NCI-H460 (cell line): ENCODE results near the gene HCAR3. TPM values are rescaled to one million over a fixed set of nuclear protein-coding genes. Genes with fewer than 3 reads are reported as not detected.
"Not testable (repeated sequence)": the region's sequence is repeated elsewhere in the genome, so short reads cannot be mapped to it uniquely, and the experiment has no call there.

ENCODE experiments used
- DNase-seq: peaks from one replicate; pipeline ENCODE4 v3.0.0-alpha.2; 2016; ENCODE audit warnings: low read depth; ENCODE audit errors: extremely low read depth
- polyA plus RNA-seq: library from polyadenylated mRNA; depleted of rRNA; stranded (reverse); fragments of >200 nt; gene quantifications from 2 replicates; pipeline ENCODE4 v1.2.3, GENCODE V29; 2014; cell fraction: nucleus; rRNA removed
- total RNA-seq: library from RNA; depleted of rRNA; stranded (reverse); fragments of >200 nt; shearing (Covaris generic); gene quantifications from 2 replicates; pipeline ENCODE4 v1.2.3, GENCODE V29; 2014; rRNA removed

Gene HCAR3
- 0.05 TPM in 1 of 2 replicates, not detected in the other for total RNA-seq
- not detected in 2 replicates for polyA plus RNA-seq

GRCh38 chr12:122716658-122717057 lies at the start of gene HCAR3:
Gene HCAR3 (minus strand): TSS chr12:122716811. CDS start chr12:122716737, 74 bp downstream.
- DNase-seq = not testable (repeated sequence)

DNA sequence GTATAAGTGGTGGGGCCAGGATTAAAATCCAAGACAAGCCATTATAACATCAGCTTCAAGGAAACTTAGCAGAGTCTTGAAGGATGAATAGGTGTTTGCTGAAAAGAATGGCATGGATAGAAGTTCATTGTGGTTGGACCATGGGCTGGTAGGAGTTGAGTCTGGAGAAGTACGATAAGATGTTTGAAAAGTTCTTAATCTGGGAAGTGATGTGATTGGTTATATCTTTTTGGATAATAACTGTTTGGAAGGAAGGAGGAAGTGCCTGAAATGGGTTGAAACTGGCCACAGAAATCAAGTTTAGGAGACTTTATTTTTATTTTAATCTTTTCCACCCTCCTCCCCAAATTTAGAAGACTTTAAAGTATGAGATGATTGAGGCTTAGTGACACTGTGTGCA lies 41.0 kb upstream of the HCAR3 start:
- no peak for DNase-seq

GRCh38 chr12:122754790-122755189 lies 38.2 kb upstream of the HCAR3 start:
- no peak for DNase-seq

DNA sequence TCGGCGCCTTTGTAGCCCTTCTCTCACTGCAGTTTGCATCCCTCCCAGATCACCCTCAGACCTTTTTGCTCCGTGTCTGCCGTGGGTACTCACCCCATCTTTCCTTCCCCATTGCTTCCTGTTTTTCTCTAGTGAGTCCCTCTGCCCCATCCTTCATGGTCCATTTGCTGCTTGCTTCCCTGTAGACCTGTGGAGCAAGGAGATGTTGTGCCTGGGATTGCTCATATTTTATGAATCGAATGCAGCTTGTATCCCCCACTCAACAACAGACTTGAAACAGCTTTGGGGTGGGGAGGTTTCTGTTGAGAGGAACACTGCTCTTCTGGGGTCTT lies 36.7 kb upstream of the HCAR3 start:
- no peak for DNase-seq

DNA sequence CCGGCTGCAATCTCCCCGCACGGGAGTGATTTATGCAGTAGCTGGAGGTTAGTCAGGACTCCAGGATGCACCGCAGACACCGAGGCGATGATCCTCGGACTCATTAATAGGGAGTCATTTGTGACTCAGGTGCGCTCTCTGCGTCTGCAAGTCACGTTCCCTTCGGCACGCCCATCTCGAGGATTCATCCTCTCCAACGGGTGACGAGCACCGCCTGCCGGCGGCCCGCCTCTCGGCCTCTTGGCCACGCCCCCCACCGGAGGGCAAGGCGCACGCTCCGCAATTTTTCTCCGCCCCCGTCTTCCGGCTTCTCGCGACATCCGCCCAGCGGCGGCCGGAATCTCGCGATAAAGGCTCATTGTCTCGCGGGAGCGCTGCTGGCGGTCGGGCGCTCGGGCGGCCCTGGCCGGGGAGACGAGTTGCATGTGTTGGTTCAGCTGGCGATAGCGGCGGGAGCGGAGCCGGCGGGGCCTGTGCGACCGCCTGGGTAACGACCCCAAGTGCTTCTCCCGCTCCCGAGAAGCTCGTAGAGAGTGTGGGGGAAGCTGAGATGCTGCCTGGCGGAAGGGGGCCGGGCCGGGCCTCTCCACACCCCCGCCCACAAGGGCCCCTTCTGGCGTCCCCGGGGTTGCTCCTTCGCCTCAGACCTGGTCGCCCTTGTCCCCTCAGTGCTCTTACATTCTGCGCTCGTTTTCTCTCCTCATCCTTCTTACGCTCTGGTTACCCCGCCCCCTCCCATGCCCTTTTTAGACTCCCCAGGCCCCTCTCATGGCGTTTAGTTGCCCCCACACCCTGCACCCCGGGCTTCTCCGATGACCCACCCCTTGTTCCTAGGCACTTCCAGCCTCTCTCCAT lies 36.1 kb upstream of the HCAR3 start, which contains the start of gene DENR:
Gene DENR (plus strand): TSS at position 361 of the 855 bp plus-strand sequence. CDS start 878 bp downstream, outside the sequence.
- DNase-seq = peak; percentile 97

GRCh38 chr12:122750781-122751515 lies 34.3 kb upstream of the HCAR3 start:
- not testable (repeated sequence) for DNase-seq

GRCh38 chr12:122749569-122750332 lies 33.1 kb upstream of the HCAR3 start:
- DNase-seq = no peak

DNA sequence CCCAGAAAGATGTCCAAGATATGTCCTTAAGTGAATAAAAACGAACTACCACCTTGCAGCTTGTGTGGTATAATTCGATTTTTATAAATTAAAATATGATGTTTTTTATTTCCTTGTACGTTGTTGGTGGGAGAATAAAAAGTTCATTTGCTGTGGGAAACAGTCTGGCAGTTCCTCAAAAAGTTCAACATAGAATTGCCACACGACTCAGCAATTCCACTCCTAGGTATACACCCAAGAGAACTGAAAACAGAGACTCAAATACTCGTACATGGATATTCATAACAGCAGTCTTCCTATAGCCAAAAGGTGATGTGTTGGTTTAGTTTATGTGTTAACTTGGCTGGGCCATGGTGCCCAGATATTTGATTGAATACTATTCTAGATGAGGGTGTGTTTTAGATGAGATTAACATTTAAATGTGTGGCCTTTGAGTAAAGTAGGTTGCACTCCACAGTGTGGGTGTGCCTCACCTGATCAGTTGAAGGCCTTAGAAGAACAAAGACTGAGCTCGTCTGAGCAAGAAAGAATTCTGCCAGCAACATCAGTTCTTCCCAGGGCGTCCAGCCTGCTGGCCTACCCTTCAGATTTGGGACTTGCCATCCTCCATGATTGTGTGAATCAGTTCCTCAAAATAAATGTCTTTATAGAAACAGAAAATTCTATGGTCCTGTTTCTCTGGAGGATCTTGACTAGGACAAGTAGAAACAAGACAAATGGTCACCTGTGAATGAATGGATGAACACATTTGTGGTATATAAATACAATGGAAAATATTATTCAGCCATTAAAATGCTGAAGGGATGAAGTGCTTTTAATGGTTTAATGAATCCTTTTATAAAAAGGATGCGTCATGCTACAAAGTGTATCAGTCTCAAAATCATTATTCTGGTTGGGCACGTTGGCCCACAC lies 30.9 kb upstream of the HCAR3 start:
- no peak for DNase-seq

GRCh38 chr12:122743895-122744525 lies 27.4 kb upstream of the HCAR3 start:
- DNase-seq = no peak

GRCh38 chr12:122740351-122740750 lies 23.7 kb upstream of the HCAR3 start:
- no peak for DNase-seq

GRCh38 chr12:122738571-122738970 lies 22.0 kb upstream of the HCAR3 start:
- no peak for DNase-seq

- no peak for DNase-seq
These were observed 16.0 kb upstream of the HCAR3 start for GRCh38 chr12:122732611-122733010.

DNA sequence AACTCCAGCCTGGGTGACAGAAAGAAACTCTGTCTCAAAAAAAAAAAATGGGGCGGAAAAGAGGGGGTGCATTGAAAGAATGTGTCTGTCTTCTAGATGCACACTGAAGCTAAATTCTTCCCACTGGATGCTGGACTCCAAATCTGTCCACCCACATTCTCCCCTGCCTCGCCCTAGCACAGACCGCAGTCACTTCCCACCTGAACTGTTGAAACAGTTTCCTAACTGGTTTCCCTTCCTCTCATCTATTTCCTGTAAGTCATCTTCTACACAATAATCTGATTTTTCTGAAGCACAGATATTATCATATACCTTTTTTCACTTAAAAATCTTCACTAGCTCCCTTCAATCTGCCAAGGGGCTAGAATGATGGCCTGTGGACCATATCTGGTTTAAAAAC lies 15.6 kb upstream of the HCAR3 start:
- no peak for DNase-seq

DNA sequence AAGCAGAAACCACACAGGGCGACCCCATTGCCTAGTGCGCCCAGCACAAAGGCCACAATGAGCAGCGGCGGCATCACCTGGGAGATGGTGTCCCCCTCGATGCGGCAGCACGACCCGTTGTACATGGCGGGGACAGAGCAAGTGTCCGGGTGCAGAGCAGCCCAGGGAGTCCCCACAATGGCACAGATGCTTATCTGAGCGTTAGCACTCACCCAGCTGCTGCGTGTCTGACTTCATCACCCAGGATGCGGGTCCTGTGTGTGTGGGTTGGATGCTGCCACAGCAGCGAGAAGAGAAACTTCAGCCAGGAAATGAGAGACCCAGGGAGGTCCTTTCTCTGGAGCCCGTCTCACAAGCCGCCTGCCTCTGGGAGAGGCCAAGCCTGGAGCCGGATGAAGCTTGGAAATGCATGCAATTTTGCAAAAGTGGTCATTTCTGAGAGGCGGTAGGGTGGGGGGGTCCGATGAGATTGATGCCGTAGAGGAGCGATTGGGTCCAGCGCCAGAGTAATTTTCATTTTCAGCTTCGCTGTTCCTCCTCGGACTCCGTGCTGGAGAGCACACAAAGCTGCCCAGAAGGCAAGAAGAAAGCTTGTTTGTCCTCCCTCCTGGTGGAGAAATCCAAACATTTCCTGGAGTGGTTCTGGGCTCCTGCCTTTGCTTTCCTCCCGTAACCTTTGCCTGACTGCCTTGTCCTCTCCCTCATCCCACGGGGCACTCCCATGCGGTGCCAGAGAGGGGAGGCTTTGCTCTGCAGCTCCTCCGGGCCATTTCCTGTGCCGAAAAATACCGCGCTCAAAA lies 13.8 kb upstream of the HCAR3 start, which contains the start of gene HCAR1:
Gene HCAR1 (minus strand): TSS at position 630 of the 800 bp plus-strand sequence. CDS start 505 bp downstream, at position 125.
- DNase-seq = no peak

GRCh38 chr12:122729583-122730214 lies 13.1 kb upstream of the HCAR3 start:
- no peak for DNase-seq

- DNase-seq = no peak
These were observed 9.5 kb upstream of the HCAR3 start for GRCh38 chr12:122726080-122726558.

- DNase-seq = no peak
These were observed 9.0 kb upstream of the HCAR3 start for GRCh38 chr12:122725452-122726079.
